GM21390 (cell line): Measurements from ENCODE around the gene SNAPC2.
"Not testable (repeated sequence)": the region's sequence is repeated elsewhere in the genome, so short reads cannot be mapped to it uniquely, and the experiment has no call there.

Source experiments
- ATAC-seq: cut with Tn5 transposase; IDR thresholded peaks from one replicate; pipeline ENCODE4 v1.9.1; 2021; ENCODE audit not compliant: unreplicated experiment

Gene SNAPC2

GRCh38 chr19:7932930-7933300 lies 12.8 kb downstream of the SNAPC2 start:
- ATAC-seq: no peak

GRCh38 chr19:7933411-7933810 lies 13.3 kb downstream of the SNAPC2 start:
- ATAC-seq: no peak

GRCh38 chr19:7933828-7934725 lies 13.9 kb downstream of the SNAPC2 start:
- ATAC-seq: no peak

GRCh38 chr19:7934766-7935165 lies 14.6 kb downstream of the SNAPC2 start:
- no peak for ATAC-seq

- no peak for ATAC-seq
These were observed 20.7 kb downstream of the SNAPC2 start for GRCh38 chr19:7940841-7941240.

GRCh38 chr19:7941895-7942596 lies 21.9 kb downstream of the SNAPC2 start:
- ATAC-seq: no peak

- ATAC-seq: no peak
These were observed 22.9 kb downstream of the SNAPC2 start for GRCh38 chr19:7942981-7943443.

GRCh38 chr19:7943444-7944176 lies 23.5 kb downstream of the SNAPC2 start, which contains the start of gene TIMM44:
TSS of gene TIMM44 (minus strand) at chr19:7943666. CDS start at chr19:7943651, 15 bp downstream.
- peak; percentile 90 for ATAC-seq

GRCh38 chr19:7944177-7944761 lies 24.1 kb downstream of the SNAPC2 start:
- ATAC-seq: peak; percentile 17

GRCh38 chr19:7947939-7948338 lies 27.8 kb downstream of the SNAPC2 start:
- ATAC-seq: no peak

- ATAC-seq: no peak
These were observed 32.9 kb downstream of the SNAPC2 start for GRCh38 chr19:7953060-7953459.

GRCh38 chr19:7953576-7953975 lies 33.4 kb downstream of the SNAPC2 start:
- no peak for ATAC-seq

- no peak for ATAC-seq
These were observed 35.6 kb downstream of the SNAPC2 start for GRCh38 chr19:7955696-7956095.

- no peak for ATAC-seq
These were observed 39.1 kb downstream of the SNAPC2 start for GRCh38 chr19:7959211-7959610.

- not testable (repeated sequence) for ATAC-seq
These were observed 40.9 kb downstream of the SNAPC2 start for GRCh38 chr19:7961082-7961481.

- no peak for ATAC-seq
These were observed 41.9 kb downstream of the SNAPC2 start for GRCh38 chr19:7961920-7962626.

- ATAC-seq: no peak
These were observed 42.6 kb downstream of the SNAPC2 start for GRCh38 chr19:7962644-7963268.

- no peak for ATAC-seq
These were observed 43.4 kb downstream of the SNAPC2 start for GRCh38 chr19:7963566-7963965.

- no peak for ATAC-seq
These were observed 45.2 kb downstream of the SNAPC2 start for GRCh38 chr19:7965259-7965841.
